ENCODE results near the gene LRRFIP1. TPM values are rescaled to one million over a fixed set of nuclear protein-coding genes. Genes with fewer than 3 reads are reported as not detected.

LRRFIP1 gene
- total and polyA plus RNA-seq, 10 of the 15 experiments (the other 5 are each of a cell fraction or from before 2014, with no cell fraction given), result 36.2 to 120 (median 74.3) TPM

DNA sequence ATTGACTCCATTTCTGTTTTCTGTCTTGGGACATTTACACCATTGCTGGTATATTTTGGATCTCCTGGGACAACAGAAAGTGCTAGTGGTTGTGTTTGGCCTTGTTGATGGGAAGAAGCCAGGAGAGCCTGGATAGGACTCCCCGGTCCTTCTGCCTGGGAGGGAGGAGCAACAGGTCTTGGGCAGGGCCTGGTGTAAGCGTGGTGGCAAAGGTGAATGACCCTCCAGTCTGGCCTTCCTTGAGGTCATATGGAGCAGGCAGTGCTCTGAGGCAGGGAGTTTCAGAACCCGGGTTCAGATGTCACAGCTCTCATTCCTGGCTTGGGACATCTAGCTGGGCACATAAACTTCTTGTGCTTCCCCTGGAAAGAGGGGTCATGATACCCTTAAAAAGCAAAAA lies 115.2 kb downstream of the LRRFIP1 start:
- ATAC-seq (no peak), FAIRE-seq (no peak), DNase-seq (ENCODE audit: low read depth, low spot score) (no peak)
- CTCF ChIA-PET, result interaction anchor here (0.6 to 9.2 kb wide), 6 partner anchors 50 to 1230 kb away, joined by 3 to 209 read pairs (median 6); no protein-coding TSS in a partner anchor
- SMC1A ChIA-PET (ENCODE audit: uncharacterized antibody, unreplicated experiment), result interaction anchor here (0.6 to 7.6 kb wide), 4 partner anchors 10 to 272 kb away, joined by 3 to 151 read pairs (median 4); no protein-coding TSS in a partner anchor
- BruUV-seq (replicated peaks), result no TSS peak
- POLR2A ChIA-PET, result interaction anchor here (1.1 kb wide), 1 partner anchor 73 kb away, joined by 3 read pairs; no protein-coding TSS in a partner anchor
- TF ChIP-seq ZSCAN29 (IDR thresholded peaks at IDR 0.05) (no peak), TBL1XR1 (IDR thresholded peaks at IDR 0.05; ENCODE audit: low read depth, low read length) (no peak), TCF3 (IDR thresholded peaks at IDR 0.05; ENCODE audit: borderline replicate concordance, insufficient read depth, low read depth, low read length) (no peak), HSF1 (IDR thresholded peaks at IDR 0.05; ENCODE audit: low read depth, low read length) (no peak), BCL3 (IDR thresholded peaks at IDR 0.05; ENCODE audit: borderline replicate concordance, insufficient read depth, low read depth, low read length, poor library complexity, severe bottlenecking) (no peak), CHD1 (IDR thresholded peaks at IDR 0.05; ENCODE audit: low read depth, low read length) (no peak), ZBTB11 (CRISPR knock-in tag; IDR thresholded peaks at IDR 0.05) (no peak), KDM1A (IDR thresholded peaks at IDR 0.05; ENCODE audit: borderline replicate concordance) (no peak), CHD4 (IDR thresholded peaks at IDR 0.05) (no peak), PML (IDR thresholded peaks at IDR 0.05; ENCODE audit: low read length) (no peak), SP1 (IDR thresholded peaks at IDR 0.05; ENCODE audit: low read depth, low read length) (no peak), MXI1 (IDR thresholded peaks at IDR 0.05; ENCODE audit: low read depth, low read length) (no peak), PBX3 (IDR thresholded peaks at IDR 0.05; ENCODE audit: insufficient replicate concordance, low read depth, low read length) (no peak), POU2F2 (IDR thresholded peaks at IDR 0.05; ENCODE audit: borderline replicate concordance, low read depth, low read length) (no peak)
- TF ChIP-seq, protein P1, sequence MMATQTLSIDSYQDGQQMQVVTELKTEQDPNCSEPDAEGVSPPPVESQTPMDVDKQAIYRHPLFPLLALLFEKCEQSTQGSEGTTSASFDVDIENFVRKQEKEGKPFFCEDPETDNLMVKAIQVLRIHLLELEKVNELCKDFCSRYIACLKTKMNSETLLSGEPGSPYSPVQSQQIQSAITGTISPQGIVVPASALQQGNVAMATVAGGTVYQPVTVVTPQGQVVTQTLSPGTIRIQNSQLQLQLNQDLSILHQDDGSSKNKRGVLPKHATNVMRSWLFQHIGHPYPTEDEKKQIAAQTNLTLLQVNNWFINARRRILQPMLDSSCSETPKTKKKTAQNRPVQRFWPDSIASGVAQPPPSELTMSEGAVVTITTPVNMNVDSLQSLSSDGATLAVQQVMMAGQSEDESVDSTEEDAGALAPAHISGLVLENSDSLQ (IDR thresholded peaks at IDR 0.05), result no peak
- in situ Hi-C loops (cut with MboI), result loop anchor here (5.0 to 10.0 kb wide), 2 partner anchors 70 to 158 kb away; no protein-coding TSS in a partner anchor
- no peaks in the 10 kb centered on the region; the same call in 2 of the 3 replicates for H3K9me3 ChIP-seq (replicated peaks; ENCODE audit: control insufficient read depth, insufficient read depth, low read length)
- peaks cover 14% of the 10 kb centered on the region for H3K79me2 ChIP-seq (ENCODE audit: control insufficient read depth, insufficient read depth, low read length)
- no peak overlapping the region for H2AFZ ChIP-seq (ENCODE audit: control insufficient read depth, low read depth, low read length)
- H3K27ac ChIP-seq (ENCODE audit: control insufficient read depth, insufficient read depth), result no peak overlapping the region
- H3K4me2 ChIP-seq (ENCODE audit: control insufficient read depth, insufficient read depth), result no peak overlapping the region
- intact Hi-C loops (cut with micrococcal nuclease; ENCODE audit: unreplicated experiment), result loop anchor here (10.0 kb wide), 1 partner anchor 228 kb away; no protein-coding TSS in a partner anchor
- no peaks in the 10 kb centered on the region for H3K27me3 ChIP-seq (replicated peaks in 1 of 2; ENCODE audit: control insufficient read depth in 2 of 2, insufficient read depth in 2 of 2, low read length in 1 of 2)
- H3K9ac ChIP-seq (ENCODE audit: control insufficient read depth, insufficient read depth, low read length), result no peak overlapping the region
- no peak overlapping the region for H3K4me3 ChIP-seq
- H3K36me3 ChIP-seq (ENCODE audit: control insufficient read depth in 2 of 2, insufficient read depth in 2 of 2, low read length in 1 of 2), result peaks cover 2 to 16% of the 10 kb centered on the region in 2 experiments; a peak in 3 of 4 replicates
- RAD21 ChIA-PET (ENCODE audit: unreplicated experiment), result interaction anchor here (0.7 to 6.1 kb wide), 5 partner anchors 42 to 185 kb away, joined by 3 to 114 read pairs (median 7); no protein-coding TSS in a partner anchor
- peaks cover 4% of the 10 kb centered on the region; the same call in 1 of the 2 replicates for H4K20me1 ChIP-seq (ENCODE audit: control insufficient read depth, insufficient read depth)
- H3K4me1 ChIP-seq (ENCODE audit: control insufficient read depth, insufficient read depth, low read length), result no peaks in the 10 kb centered on the region
- 80% methylated on average over 3 of the region's 3 CpGs for WGBS (ENCODE audit: insufficient coverage, insufficient replicate concordance, low lambda C conversion rate, missing lambda C conversion rate)

All from GM12878 (cell line).